HG03108 (cell line): ENCODE data around the gene SPRR2A.
"Not testable (repeated sequence)": the region's sequence is repeated elsewhere in the genome, so short reads cannot be mapped to it uniquely, and the experiment has no call there.

Experiments
- ATAC-seq: cut with Tn5 transposase; IDR thresholded peaks from one replicate; pipeline ENCODE4 v1.9.1; 2021; ENCODE audit warnings: moderate library complexity; ENCODE audit not compliant: unreplicated experiment

SPRR2A gene

GRCh38 chr1:153057375-153057774 is at the start of gene SPRR2A:
Gene SPRR2A, minus strand, starts transcription at chr1:153057512. Its CDS starts 777 bp downstream, at chr1:153056735.
- ATAC-seq = no peak

DNA sequence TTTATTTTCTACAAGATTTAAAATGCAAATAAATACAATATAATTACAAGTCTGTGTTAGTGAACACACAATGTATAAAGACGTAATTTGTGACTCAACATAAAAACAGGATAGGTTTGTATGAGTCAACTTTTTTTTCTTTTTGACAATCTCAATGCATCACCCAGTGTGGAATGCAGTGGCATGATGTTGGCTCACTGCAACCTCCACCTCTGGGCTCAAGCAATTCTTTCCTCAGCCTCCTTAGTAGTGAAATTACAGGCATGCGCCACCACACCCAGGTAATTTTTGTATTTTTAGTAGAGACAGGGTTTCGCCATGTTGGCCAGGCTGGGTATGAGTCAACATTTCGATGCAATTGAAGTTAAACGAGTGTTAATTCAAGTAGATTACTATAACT is 42.9 kb upstream of the SPRR2A start:
- ATAC-seq = no peak

- ATAC-seq = no peak
These were observed 42.2 kb upstream of the SPRR2A start for GRCh38 chr1:153099461-153100045.

- ATAC-seq = no peak
These were observed 38.5 kb upstream of the SPRR2A start for GRCh38 chr1:153095764-153096163.

GRCh38 chr1:153094426-153094825 is 37.1 kb upstream of the SPRR2A start, which contains the start of gene SPRR2E:
Gene SPRR2E, minus strand, starts transcription at chr1:153094526. Its CDS starts 775 bp downstream, at chr1:153093751.
- no peak for ATAC-seq

DNA sequence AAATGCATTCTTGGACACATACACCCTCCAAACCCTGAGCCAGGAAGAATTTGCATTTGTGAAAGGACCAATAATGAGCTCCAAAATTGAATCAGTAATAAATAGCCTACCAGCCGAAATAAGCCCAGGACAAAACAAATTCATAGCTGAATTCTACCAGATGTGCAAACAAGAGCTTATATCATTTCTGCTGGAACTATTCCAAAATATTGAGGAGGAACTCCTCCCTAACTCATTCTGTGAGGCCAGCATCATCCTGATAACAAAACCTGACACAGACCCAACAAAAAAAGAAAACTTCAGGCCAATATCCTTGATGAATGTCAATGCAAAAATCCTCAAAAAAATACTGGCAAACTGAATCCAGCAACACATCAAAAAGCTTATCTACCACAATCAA is 30.3 kb upstream of the SPRR2A start:
- ATAC-seq = no peak

GRCh38 chr1:153081736-153082135 is 24.4 kb upstream of the SPRR2A start:
- no peak for ATAC-seq

- ATAC-seq = no peak
These were observed 15.8 kb upstream of the SPRR2A start for GRCh38 chr1:153072806-153073726.

- ATAC-seq = no peak
These were observed 14.2 kb upstream of the SPRR2A start, which contains the start of gene SPRR2B for GRCh38 chr1:153071511-153071910. Gene SPRR2B, minus strand, starts transcription at chr1:153071611. Its CDS starts 772 bp downstream, at chr1:153070839.

DNA sequence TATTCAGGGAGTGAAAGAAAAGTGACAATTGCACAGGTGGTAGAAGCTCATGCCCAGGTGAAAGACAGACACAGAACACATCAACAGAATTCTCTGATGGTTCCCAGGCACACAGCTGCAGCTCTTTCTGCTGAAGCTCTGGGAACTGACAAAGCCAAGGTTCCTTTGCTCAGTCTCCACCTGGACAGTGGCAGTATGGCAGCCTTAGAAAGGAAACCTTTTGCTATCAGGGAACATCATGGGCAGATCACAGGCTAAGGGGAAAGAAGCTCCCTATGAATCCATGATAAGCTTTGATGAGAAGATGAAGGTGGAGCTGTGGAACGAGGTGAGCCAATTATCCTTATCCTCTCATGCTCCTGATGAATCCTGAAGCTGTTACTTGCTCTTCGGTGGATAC is 12.9 kb upstream of the SPRR2A start:
- ATAC-seq = no peak

- ATAC-seq = no peak
These were observed 1.8 kb upstream of the SPRR2A start for GRCh38 chr1:153058826-153059784.

DNA sequence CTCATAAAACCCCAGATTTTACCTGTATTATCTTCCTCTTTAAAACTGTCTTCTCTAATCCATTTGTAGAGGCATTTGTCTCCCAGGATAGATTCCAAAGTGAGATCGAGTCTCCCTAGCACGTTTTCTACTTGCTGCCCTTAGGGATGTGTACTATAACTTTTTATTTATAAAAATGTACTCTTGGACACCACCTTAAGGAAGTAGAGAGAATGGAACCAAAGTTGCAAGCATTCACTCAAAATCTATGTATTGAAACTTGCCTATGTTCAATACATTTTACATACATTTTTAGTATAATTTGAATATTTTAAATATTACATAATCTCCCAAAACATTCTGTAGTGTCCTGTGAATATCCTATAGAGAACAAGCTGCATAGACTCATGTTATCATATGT is 842 bp upstream of the SPRR2A start:
- ATAC-seq = no peak

DNA sequence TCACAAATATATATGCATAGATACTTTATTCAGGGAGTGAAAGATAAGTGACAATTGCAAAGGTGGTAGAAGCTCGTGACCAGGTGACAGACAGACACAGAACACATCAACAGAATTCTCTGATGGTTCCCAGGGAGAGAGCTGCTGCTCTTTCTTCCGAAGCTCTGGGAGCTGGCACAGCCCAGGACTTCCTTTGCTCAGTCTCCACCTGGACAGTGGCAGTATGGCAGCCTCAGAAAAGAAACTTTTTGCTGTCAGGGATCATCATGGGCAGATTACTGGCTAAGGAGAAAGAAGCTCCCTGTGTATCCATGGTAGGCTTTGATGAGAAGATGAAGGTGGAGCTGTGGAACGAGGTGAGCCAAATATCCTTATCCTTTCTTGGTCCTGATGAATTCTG is 1.2 kb downstream of the SPRR2A start:
- not testable (repeated sequence) for ATAC-seq

DNA sequence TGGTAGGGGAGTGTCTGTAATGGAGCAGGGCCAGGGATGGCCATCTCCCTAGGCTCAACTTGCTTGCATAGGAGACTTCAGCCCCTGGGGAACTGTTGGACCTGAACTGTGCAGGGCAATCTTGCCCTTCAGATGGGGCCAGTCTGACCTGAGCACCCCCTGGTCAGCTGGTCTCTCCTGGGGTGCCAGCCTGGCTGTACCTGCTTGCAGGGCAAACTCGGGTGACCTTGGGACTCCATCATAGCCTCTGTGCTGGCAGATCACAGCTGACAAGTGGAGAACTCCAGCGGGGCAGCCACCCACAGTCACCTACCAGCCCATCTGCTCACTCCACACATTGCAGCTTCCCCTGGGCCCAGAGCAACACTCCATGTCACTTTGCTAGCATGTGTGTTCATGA is 8.1 kb downstream of the SPRR2A start:
- ATAC-seq = no peak

DNA sequence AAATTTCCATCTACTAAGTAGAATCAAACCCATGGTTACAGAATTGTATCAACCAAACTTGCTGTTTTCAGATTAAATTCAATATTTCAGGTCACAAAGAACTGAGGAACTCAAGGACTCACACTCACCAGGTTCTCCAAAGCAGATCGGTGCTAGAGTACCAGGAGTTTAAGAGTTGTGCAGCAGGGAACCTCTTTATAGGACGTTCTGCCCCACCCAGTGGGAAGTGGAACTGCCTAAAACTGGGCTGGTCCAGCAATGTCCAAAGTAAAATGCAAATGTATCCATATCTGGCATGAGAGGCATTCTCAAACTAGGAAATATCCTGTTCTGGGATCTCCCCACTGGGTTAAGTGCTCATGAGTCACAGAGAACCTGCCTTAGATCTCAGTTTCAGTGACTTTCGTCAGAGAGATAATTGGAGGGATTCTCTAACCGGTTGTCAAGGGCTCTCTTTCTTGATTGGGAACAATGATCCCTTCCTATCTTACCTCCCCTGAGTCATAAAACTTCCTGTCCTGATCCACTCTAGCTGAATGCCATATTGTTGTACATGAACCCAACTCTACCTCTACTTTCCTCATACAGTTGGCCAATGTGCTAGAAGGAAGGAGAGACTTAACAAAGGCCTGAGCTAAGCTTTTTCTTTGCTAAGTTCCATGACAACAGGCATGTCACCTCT is 16.2 kb downstream of the SPRR2A start, which contains the start of gene SPRR2D:
Gene SPRR2D (minus strand): TSS at position 171 of the 682 bp plus-strand sequence. CDS start 774 bp downstream, outside the sequence.
- ATAC-seq = no peak

GRCh38 chr1:153035211-153035610 is 22.1 kb downstream of the SPRR2A start:
- no peak for ATAC-seq

- no peak for ATAC-seq
These were observed 24.5 kb downstream of the SPRR2A start for GRCh38 chr1:153032677-153033308.

GRCh38 chr1:153032073-153032472 is 25.2 kb downstream of the SPRR2A start:
- no peak for ATAC-seq

DNA sequence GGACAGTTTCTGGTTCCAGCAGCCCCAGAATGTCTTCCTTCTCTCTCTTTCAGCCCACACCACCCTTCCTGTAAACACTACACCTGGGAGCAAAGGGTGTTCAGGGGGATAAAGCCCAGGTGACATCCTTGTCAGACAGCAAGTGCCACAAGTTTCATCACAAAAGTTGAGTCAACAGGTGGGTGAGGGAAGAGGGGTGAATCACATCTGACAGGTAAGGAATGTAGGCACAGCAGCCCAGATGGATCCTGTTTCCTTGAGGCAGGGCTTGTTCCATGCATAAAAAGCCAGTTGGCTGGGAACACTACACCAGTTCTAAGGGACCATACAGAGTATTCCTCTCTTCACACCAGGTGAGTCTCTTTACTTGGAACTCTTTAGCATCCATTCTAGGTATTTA is 26.4 kb downstream of the SPRR2A start, which contains the start of gene SPRR1B:
Gene SPRR1B (plus strand): TSS at position 309 of the 400 bp plus-strand sequence. CDS start 1,143 bp downstream, outside the sequence.
- ATAC-seq = no peak

- no peak for ATAC-seq
These were observed 28.5 kb downstream of the SPRR2A start for GRCh38 chr1:153028766-153029165.
